ENCODE measurements around the gene C3orf52.

C3orf52 gene

GRCh38 chr3:112119962-112120836, 34.0 kb downstream of the C3orf52 start:
- DNase-seq: no peak

- no peak for DNase-seq
These were observed 35.7 kb downstream of the C3orf52 start for GRCh38 chr3:112121577-112122547.

GRCh38 chr3:112122870-112123269, 36.7 kb downstream of the C3orf52 start:
- no peak for DNase-seq

- DNase-seq: no peak
These were observed 37.4 kb downstream of the C3orf52 start for GRCh38 chr3:112123548-112123947.

- no peak for DNase-seq
These were observed 38.9 kb downstream of the C3orf52 start for GRCh38 chr3:112124907-112125607.

- no peak for DNase-seq
These were observed 40.3 kb downstream of the C3orf52 start for GRCh38 chr3:112126511-112126911.

- DNase-seq: no peak
These were observed 41.6 kb downstream of the C3orf52 start for GRCh38 chr3:112127522-112128494.

- DNase-seq: peak in 1 of 2 donors; percentile 24
These were observed 42.9 kb downstream of the C3orf52 start for GRCh38 chr3:112128843-112129727.

- DNase-seq: no peak
These were observed 43.9 kb downstream of the C3orf52 start for GRCh38 chr3:112129925-112130637.

- no peak for DNase-seq
These were observed 44.4 kb downstream of the C3orf52 start for GRCh38 chr3:112130638-112130993.

- no peak for DNase-seq
These were observed 44.9 kb downstream of the C3orf52 start for GRCh38 chr3:112131111-112131510.

GRCh38 chr3:112132088-112132487, 45.9 kb downstream of the C3orf52 start:
- no peak for DNase-seq

GRCh38 chr3:112132554-112132953, 46.4 kb downstream of the C3orf52 start:
- no peak for DNase-seq

GRCh38 chr3:112132975-112133448, 46.8 kb downstream of the C3orf52 start, which contains the start of gene GCSAM:
Gene GCSAM (minus strand): TSS chr3:112133248. CDS start chr3:112133120, 128 bp downstream.
- peak; percentile 47 to 50 for DNase-seq

- DNase-seq: no peak
These were observed 47.6 kb downstream of the C3orf52 start for GRCh38 chr3:112133626-112134334.

- DNase-seq: no peak
These were observed 48.3 kb downstream of the C3orf52 start for GRCh38 chr3:112134335-112135124.

GRCh38 chr3:112136046-112136445, 49.9 kb downstream of the C3orf52 start:
- DNase-seq: no peak

Data from stimulated activated CD4-positive, alpha-beta T cell treated with anti-CD3 and anti-CD28 coated beads, Interleukin-2, amount 100 ng/mL, for 48 hours (primary cell).